22Rv1 (cell line): ENCODE data around the gene DKKL1.

Source experiments
- ZFX ChIP-seq: fragments of 450-650 bp; IDR thresholded peaks from 2 replicates; pipeline ENCODE4 v1.6.1; 2017; ENCODE audit warnings: antibody characterized with exemption, borderline replicate concordance
- TF ChIP-seq, protein P1 (sequence below): fragments of 450-650 bp; IDR thresholded peaks from 2 replicates; pipeline ENCODE4 v1.5.1; 2017; ENCODE audit warnings: mild to moderate bottlenecking

DNA sequence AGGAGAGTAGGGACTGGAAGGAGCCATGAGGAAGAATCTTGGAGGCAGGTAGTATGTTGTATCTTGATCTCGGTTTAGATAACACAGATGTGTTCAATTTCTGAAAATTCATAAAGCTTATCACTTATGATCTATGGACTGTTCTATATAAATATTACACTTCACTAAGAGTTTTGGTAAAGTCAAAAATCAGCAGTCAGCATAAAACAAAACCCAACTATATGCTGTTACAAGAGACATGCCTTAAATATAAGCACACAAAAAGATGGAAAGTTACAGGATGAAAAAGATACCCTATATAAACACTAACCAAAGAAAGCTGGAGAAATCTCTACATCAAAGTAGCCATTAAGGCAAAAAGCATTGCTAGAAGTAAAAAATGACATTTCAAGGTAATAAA is 19.9 kb downstream of the DKKL1 start:
- TF ChIP-seq, protein P1, sequence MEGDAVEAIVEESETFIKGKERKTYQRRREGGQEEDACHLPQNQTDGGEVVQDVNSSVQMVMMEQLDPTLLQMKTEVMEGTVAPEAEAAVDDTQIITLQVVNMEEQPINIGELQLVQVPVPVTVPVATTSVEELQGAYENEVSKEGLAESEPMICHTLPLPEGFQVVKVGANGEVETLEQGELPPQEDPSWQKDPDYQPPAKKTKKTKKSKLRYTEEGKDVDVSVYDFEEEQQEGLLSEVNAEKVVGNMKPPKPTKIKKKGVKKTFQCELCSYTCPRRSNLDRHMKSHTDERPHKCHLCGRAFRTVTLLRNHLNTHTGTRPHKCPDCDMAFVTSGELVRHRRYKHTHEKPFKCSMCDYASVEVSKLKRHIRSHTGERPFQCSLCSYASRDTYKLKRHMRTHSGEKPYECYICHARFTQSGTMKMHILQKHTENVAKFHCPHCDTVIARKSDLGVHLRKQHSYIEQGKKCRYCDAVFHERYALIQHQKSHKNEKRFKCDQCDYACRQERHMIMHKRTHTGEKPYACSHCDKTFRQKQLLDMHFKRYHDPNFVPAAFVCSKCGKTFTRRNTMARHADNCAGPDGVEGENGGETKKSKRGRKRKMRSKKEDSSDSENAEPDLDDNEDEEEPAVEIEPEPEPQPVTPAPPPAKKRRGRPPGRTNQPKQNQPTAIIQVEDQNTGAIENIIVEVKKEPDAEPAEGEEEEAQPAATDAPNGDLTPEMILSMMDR, result no peak
- TF ChIP-seq ZFX, result no peak
